Prostate gland (tissue), 2 donors: ENCODE measurements around the gene ZNF135. TPM values are rescaled to one million over a fixed set of nuclear protein-coding genes. Genes with fewer than 3 reads are reported as not detected.
A peak's percentile ranks its signal among the peaks of the same experiment; 100 is the strongest.

ENCODE experiments used
- DNase-seq: peaks from one replicate; pipeline ENCODE4 v3.0.0-alpha.2; 2019; ENCODE audit warnings: low spot score
- H3K27ac ChIP-seq, 2 donors: fragments of 200-600 bp; sonication (generic); 2 replicates each; pipeline ENCODE4 v1.5.1; 2017 to 2019
- H3K27me3 ChIP-seq: fragments of 200-600 bp; sonication (generic); replicated peaks from 2 replicates; pipeline ENCODE4 v1.5.1; 2019; ENCODE audit not compliant: insufficient read depth
- H3K36me3 ChIP-seq, 2 donors: fragments of 200-600 bp; sonication (generic); 1 replicate in 1 of 2; 2 replicates in 1 of 2; pipeline versions ENCODE4 v1.5.1 to v1.8.1; 2017 to 2019
- H3K4me1 ChIP-seq: fragments of 200-600 bp; sonication (generic); replicated peaks from 2 replicates; pipeline ENCODE4 v1.5.1; 2019
- H3K4me3 ChIP-seq, 2 donors: fragments of 200-600 bp; sonication (generic); 2 replicates each; pipeline ENCODE4 v1.5.1; 2017 to 2019
- H3K9me3 ChIP-seq: fragments of 200-600 bp; sonication (generic); 2 replicates; pipeline ENCODE4 v1.5.1; 2017
- CTCF ChIP-seq, 4 experiments: fragments of 200-600 bp in 2 of 4; fragments of 450-650 bp in 2 of 4; sonication (generic) in 2 of 4; IDR thresholded peaks; 1 replicate in 3 of 4; 2 replicates in 1 of 4; pipeline ENCODE4 v1.5.1; 2016 to 2019; ENCODE audit warnings: antibody characterized with exemption in 4 of 4, mild to moderate bottlenecking in 2 of 4, moderate library complexity in 2 of 4
- POLR2A ChIP-seq: fragments of 450-650 bp; IDR thresholded peaks from one replicate; pipeline ENCODE4 v1.6.1; 2016; ENCODE audit warnings: antibody characterized with exemption, mild to moderate bottlenecking
- POLR2AphosphoS5 ChIP-seq: sonication (generic); formaldehyde crosslinking; IDR thresholded peaks from one replicate; pipeline ENCODE4 v1.6.1; 2017; ENCODE audit warnings: antibody characterized with exemption
- WGBS: methylation state at CpG from one replicate; pipeline ENCODE4 v1.1.5; 2018; 5-methylcytosine and 5-hydroxymethylcytosine counted together
- intact Hi-C: fragments of 100-400 bp; cut with DNase I; formaldehyde crosslinking; loops from one replicate; pipeline ENCODE4 v1.14.2; 2022
- total RNA-seq, 2 donors: library from RNA; depleted of rRNA; stranded (reverse); fragments of >200 nt; gene quantifications; one replicate each; pipeline ENCODE4 v1.1.0, GENCODE V29; 2016

The ZNF135 gene
- total RNA-seq, 2 donors from 2014 or later, result 13.4 to 19.3 TPM

- H3K27ac ChIP-seq, result no peak overlapping the region
- no peaks in the 10 kb centered on the region for H3K9me3 ChIP-seq
- no peaks in the 10 kb centered on the region for H3K4me1 ChIP-seq
- intact Hi-C loops, result no loop called here
- H3K36me3 ChIP-seq, result no peaks in the 10 kb centered on the region
- TF ChIP-seq POLR2A, result no peak
- TF ChIP-seq CTCF (IDR thresholded peaks at IDR 0.05), result no peak
- TF ChIP-seq POLR2AphosphoS5, result no peak
- no peaks in the 10 kb centered on the region for H3K27me3 ChIP-seq
- H3K4me3 ChIP-seq, result no peak overlapping the region
- DNase-seq, result no peak
- WGBS, result 38% methylated on average over 5 of the region's 5 CpGs
Measured at GRCh38 chr19:58014141-58014540, 44.9 kb upstream of the ZNF135 start.

GRCh38 chr19:58020129-58020528, 39.0 kb upstream of the ZNF135 start:
- 74% methylated on average over 7 of the region's 7 CpGs for WGBS
- no peaks in the 10 kb centered on the region for H3K4me1 ChIP-seq
- TF ChIP-seq CTCF (IDR thresholded peaks at IDR 0.05), result no peak
- no peak for TF ChIP-seq POLR2A
- no peak for TF ChIP-seq POLR2AphosphoS5
- no peak overlapping the region for H3K4me3 ChIP-seq
- intact Hi-C loops, result no loop called here
- DNase-seq, result no peak
- H3K9me3 ChIP-seq, result no peaks in the 10 kb centered on the region
- no peak overlapping the region for H3K27ac ChIP-seq
- H3K36me3 ChIP-seq, result no peaks in the 10 kb centered on the region
- H3K27me3 ChIP-seq, result no peaks in the 10 kb centered on the region

- intact Hi-C loops, result loop anchor here (1.0 kb wide), 1 partner anchor 134 kb away; no protein-coding TSS in a partner anchor
- Histone ChIP-seq H3K4me1 (no peaks in the 10 kb centered on the region), H3K36me3 (no peaks in the 10 kb centered on the region), H3K27me3 (no peaks in the 10 kb centered on the region), H3K4me3 (no peak overlapping the region), H3K9me3 (no peaks in the 10 kb centered on the region), H3K27ac (no peak overlapping the region)
- TF ChIP-seq CTCF (IDR thresholded peaks at IDR 0.05), result peak; percentile 40 to 63 (median 60)
- peak; percentile 56 for TF ChIP-seq POLR2AphosphoS5
- no peak for TF ChIP-seq POLR2A
- WGBS, result 52% methylated on average over 30 of the region's 30 CpGs
- peak; percentile 50 for DNase-seq
Measured at GRCh38 chr19:58021541-58022282, 37.4 kb upstream of the ZNF135 start.

- 60% methylated on average over 4 of the region's 4 CpGs for WGBS
- DNase-seq, result no peak
- Histone ChIP-seq H3K9me3 (no peaks in the 10 kb centered on the region), H3K36me3 (no peaks in the 10 kb centered on the region), H3K4me1 (no peaks in the 10 kb centered on the region), H3K27me3 (no peaks in the 10 kb centered on the region), H3K4me3 (no peak overlapping the region), H3K27ac (no peak overlapping the region)
- TF ChIP-seq CTCF (IDR thresholded peaks at IDR 0.05) (no peak), POLR2AphosphoS5 (no peak), POLR2A (no peak)
- intact Hi-C loops, result no loop called here
Measured at GRCh38 chr19:58022283-58022660, 36.8 kb upstream of the ZNF135 start.

- Histone ChIP-seq H3K27ac (no peak overlapping the region), H3K4me3 (no peak overlapping the region), H3K4me1 (no peaks in the 10 kb centered on the region), H3K27me3 (no peaks in the 10 kb centered on the region), H3K36me3 (no peaks in the 10 kb centered on the region), H3K9me3 (no peaks in the 10 kb centered on the region)
- intact Hi-C loops, result no loop called here
- WGBS, result 93% methylated on average over 12 of the region's 12 CpGs
- TF ChIP-seq POLR2AphosphoS5, result no peak
- TF ChIP-seq CTCF (IDR thresholded peaks at IDR 0.05), result no peak
- TF ChIP-seq POLR2A, result no peak
- no peak for DNase-seq
Measured at GRCh38 chr19:58024661-58025060, 34.4 kb upstream of the ZNF135 start.
